HepG2 (cell line): ENCODE data around the gene CSNK2B. TPM values are rescaled to one million over a fixed set of nuclear protein-coding genes. Genes with fewer than 3 reads are reported as not detected.

ENCODE experiments used
- ATAC-seq: fragments of 200-7000 bp; cut with Tn5 transposase; 3 replicates; pipeline ENCODE4 v1.9.1; 2020; ENCODE audit warnings: mild to moderate bottlenecking, moderate library complexity
- BruUV-seq: library from RNA; stranded (reverse); fragments of 400-500 nt; replicated peaks from 2 replicates; lab custom pipeline; 2021; lab: Mats Ljungman, UMichigan
- CTCF ChIA-PET: fragments of 300-600 bp; formaldehyde crosslinking; extraction: SDS; loops from one replicate; lab custom pipeline; 2021; ENCODE audit warnings: low total read pairs, inconsistent platforms, low intra/inter-chr PET ratio; lab: Yijun Ruan, JAX
- POLR2A ChIA-PET: fragments of 350-600 bp; sonication (Branson Sonifier 250); formaldehyde crosslinking; loops from one replicate; lab custom pipeline; 2020; ENCODE audit warnings: antibody characterized with exemption, inconsistent platforms; lab: Yijun Ruan, JAX
- DNase-seq: peaks from one replicate; pipeline ENCODE4 v3.0.0-alpha.2; 2015; ENCODE audit warnings: low spot score
- FAIRE-seq: peaks from 3 replicates; lab custom pipeline; 2011; peaks lifted over from hg19 to GRCh38; lab: Jason Lieb, UNC
- H2AFZ ChIP-seq: one replicate; pipeline ENCODE4 v1.6.1; 2011; ENCODE audit warnings: low read length, inconsistent platforms
- H3K27ac ChIP-seq: fragments of 300-600 bp; 3 replicates; pipeline ENCODE4 v1.8.0; 2011; ENCODE audit warnings: mixed run types, mild to moderate bottlenecking, mixed read lengths, low read length, inconsistent platforms; ENCODE audit not compliant: insufficient read depth; ENCODE audit errors: extremely low read length
- H3K27me3 ChIP-seq, 2 experiments: fragments of 200-600 bp in 1 of 2; 2 replicates in 1 of 2; 3 replicates in 1 of 2; pipeline versions ENCODE4 v1.6.0 to v1.8.0; 2011; ENCODE audit warnings: low read length in 2 of 2, mild to moderate bottlenecking in 2 of 2, moderate library complexity in 2 of 2, inconsistent platforms in 1 of 2; ENCODE audit not compliant: insufficient read depth in 2 of 2, control insufficient read depth in 1 of 2
- H3K36me3 ChIP-seq, 2 experiments: fragments of 200-600 bp in 1 of 2; replicated peaks in 1 of 2; 2 replicates in 1 of 2; 3 replicates in 1 of 2; pipeline versions ENCODE4 v1.5.1 to v1.8.0; 2011; ENCODE audit warnings: low read length in 2 of 2, inconsistent platforms in 1 of 2; ENCODE audit not compliant: insufficient read depth in 2 of 2, control insufficient read depth in 1 of 2
- H3K4me1 ChIP-seq: 2 replicates; pipeline ENCODE4 v1.5.1; 2012; ENCODE audit warnings: low read length, inconsistent platforms; ENCODE audit not compliant: insufficient read depth
- H3K4me2 ChIP-seq: 2 replicates; pipeline ENCODE4 v1.6.0; 2011; ENCODE audit warnings: low read depth, low read length, inconsistent platforms
- H3K4me3 ChIP-seq, 3 experiments: fragments of 200-600 bp in 1 of 3; sonication (generic), shearing (Covaris generic) in 1 of 3; replicated peaks in 1 of 3; 2 replicates each; pipeline ENCODE4 v1.5.1; 2011 to 2016; ENCODE audit warnings: low read length in 3 of 3, inconsistent platforms in 2 of 3, low read depth in 2 of 3, mild to moderate bottlenecking in 2 of 3, control low read depth in 1 of 3, mixed read lengths in 1 of 3; ENCODE audit not compliant: insufficient read depth in 1 of 3
- H3K79me2 ChIP-seq: one replicate; pipeline ENCODE4 v1.6.1; 2011; ENCODE audit warnings: low read length, inconsistent platforms; ENCODE audit not compliant: insufficient read depth
- H3K9ac ChIP-seq: 2 replicates; pipeline ENCODE4 v1.6.0; 2011; ENCODE audit warnings: mild to moderate bottlenecking, low read depth, low read length, inconsistent platforms; ENCODE audit not compliant: insufficient read depth
- H3K9me3 ChIP-seq: 2 replicates; pipeline ENCODE4 v1.5.1; 2012; ENCODE audit warnings: mild to moderate bottlenecking, low read length
- H4K20me1 ChIP-seq: 2 replicates; pipeline ENCODE4 v1.6.0; 2011; ENCODE audit warnings: inconsistent platforms, mild to moderate bottlenecking, low read length, moderate library complexity; ENCODE audit not compliant: insufficient read depth
- ZFP41 ChIP-seq: sonication (generic); formaldehyde crosslinking; IDR thresholded peaks from 2 replicates; pipeline ENCODE4 v1.4.0; 2020; ENCODE audit warnings: mild to moderate bottlenecking, missing genetic modification reagents, borderline replicate concordance
- ZNF343 ChIP-seq: sonication (generic); formaldehyde crosslinking; IDR thresholded peaks from 2 replicates; pipeline ENCODE4 v1.4.0; 2020; ENCODE audit warnings: mild to moderate bottlenecking, missing genetic modification reagents
- ZNF589 ChIP-seq: sonication (generic); formaldehyde crosslinking; conservative IDR thresholded peaks from 2 replicates; pipeline ENCODE4 v1.8.0; 2022; ENCODE audit warnings: mild to moderate bottlenecking, moderate library complexity, missing genetic modification reagents
- ZNF639 ChIP-seq: conservative IDR thresholded peaks from 2 replicates; pipeline ENCODE4 v1.6.1; 2018; ENCODE audit warnings: missing genetic modification reagents
- ZNF644 ChIP-seq: IDR thresholded peaks from 2 replicates; pipeline ENCODE4 v1.6.1; 2016; ENCODE audit warnings: low read depth
- WGBS: methylation state at CpG from one replicate; pipeline ENCODE4 v1.1.6; 2017; ENCODE audit warnings: low lambda C conversion rate; 5-methylcytosine and 5-hydroxymethylcytosine counted together
- in situ Hi-C: cut with HindIII; loops from 2 replicates; pipeline ENCODE4 v1.10.0; 2017; ENCODE audit warnings: low pct_unique_long_range_greater_than_20kb; ENCODE audit not compliant: extremely low pct_ligation_motif_present
- intact Hi-C: fragments of 100-400 bp; cut with micrococcal nuclease; formaldehyde crosslinking; loops from one replicate; pipeline ENCODE4 v1.10.0; 2022; ENCODE audit not compliant: unreplicated experiment
- polyA plus RNA-seq, 8 experiments: library from polyadenylated mRNA; depleted of rRNA in 3 of 8; stranded (reverse) in 7 of 8; unstranded in 1 of 8; fragments of >200 nt; fragmentation: Illumina TruSeq in 4 of 8; extraction: Trizol in 4 of 8; gene quantifications; 2 replicates each; pipeline versions ENCODE4 v1.2.1 to v1.2.3, GENCODE V29; 2011 to 2016; ENCODE audit warnings: low read depth in 4 of 8, missing spikeins in 1 of 8, mixed read lengths in 1 of 8; ENCODE audit not compliant: insufficient read depth in 1 of 8
- total RNA-seq, 5 experiments: library from RNA; depleted of rRNA; stranded (reverse); fragments of >200 nt; fragmentation: Illumina TruSeq; extraction: Trizol; gene quantifications; 2 replicates each; pipeline ENCODE4 v1.2.3, GENCODE V29; 2016; ENCODE audit warnings: low read depth in 1 of 5
- TF ChIP-seq, protein P1 (sequence below): sonication (generic); formaldehyde crosslinking; IDR thresholded peaks from 2 replicates; pipeline ENCODE4 v1.4.0; 2020; ENCODE audit warnings: missing genetic modification reagents, borderline replicate concordance

Gene CSNK2B
- total and polyA plus RNA-seq, 2 of the 13 experiments (the other 11 are each of a cell fraction or from before 2014, with no cell fraction given) = 111 to 296 TPM

DNA sequence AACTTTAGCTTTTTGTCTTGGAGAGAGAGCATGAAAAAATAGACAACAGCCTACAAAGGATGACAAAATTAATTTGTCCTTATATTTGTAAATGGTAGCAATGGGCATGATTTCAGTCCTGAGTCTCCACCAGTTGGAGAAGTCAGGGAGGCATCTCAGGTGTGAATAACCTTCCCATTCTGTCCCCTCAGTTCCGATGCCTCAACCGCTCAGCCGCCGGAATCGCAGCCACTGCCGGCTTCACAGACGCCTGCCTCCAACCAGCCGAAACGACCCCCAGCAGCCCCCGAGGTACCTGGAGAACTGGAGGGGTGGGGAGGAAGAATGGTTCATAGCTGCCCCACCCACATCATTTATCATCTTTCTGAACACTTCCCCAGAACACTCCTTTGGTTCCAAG lies 41.8 kb upstream of the CSNK2B start:
- H2AFZ ChIP-seq = no peak overlapping the region
- DNase-seq = no peak
- 99% methylated on average over 10 of the region's 10 CpGs for WGBS
- no peak for TF ChIP-seq ZNF644 (CRISPR knock-in tag)
- TF ChIP-seq ZFP41 = no peak
- no peak for TF ChIP-seq ZNF639 (CRISPR knock-in tag)
- no peak for TF ChIP-seq ZNF589 (CRISPR knock-in tag)
- TF ChIP-seq, protein P1, sequence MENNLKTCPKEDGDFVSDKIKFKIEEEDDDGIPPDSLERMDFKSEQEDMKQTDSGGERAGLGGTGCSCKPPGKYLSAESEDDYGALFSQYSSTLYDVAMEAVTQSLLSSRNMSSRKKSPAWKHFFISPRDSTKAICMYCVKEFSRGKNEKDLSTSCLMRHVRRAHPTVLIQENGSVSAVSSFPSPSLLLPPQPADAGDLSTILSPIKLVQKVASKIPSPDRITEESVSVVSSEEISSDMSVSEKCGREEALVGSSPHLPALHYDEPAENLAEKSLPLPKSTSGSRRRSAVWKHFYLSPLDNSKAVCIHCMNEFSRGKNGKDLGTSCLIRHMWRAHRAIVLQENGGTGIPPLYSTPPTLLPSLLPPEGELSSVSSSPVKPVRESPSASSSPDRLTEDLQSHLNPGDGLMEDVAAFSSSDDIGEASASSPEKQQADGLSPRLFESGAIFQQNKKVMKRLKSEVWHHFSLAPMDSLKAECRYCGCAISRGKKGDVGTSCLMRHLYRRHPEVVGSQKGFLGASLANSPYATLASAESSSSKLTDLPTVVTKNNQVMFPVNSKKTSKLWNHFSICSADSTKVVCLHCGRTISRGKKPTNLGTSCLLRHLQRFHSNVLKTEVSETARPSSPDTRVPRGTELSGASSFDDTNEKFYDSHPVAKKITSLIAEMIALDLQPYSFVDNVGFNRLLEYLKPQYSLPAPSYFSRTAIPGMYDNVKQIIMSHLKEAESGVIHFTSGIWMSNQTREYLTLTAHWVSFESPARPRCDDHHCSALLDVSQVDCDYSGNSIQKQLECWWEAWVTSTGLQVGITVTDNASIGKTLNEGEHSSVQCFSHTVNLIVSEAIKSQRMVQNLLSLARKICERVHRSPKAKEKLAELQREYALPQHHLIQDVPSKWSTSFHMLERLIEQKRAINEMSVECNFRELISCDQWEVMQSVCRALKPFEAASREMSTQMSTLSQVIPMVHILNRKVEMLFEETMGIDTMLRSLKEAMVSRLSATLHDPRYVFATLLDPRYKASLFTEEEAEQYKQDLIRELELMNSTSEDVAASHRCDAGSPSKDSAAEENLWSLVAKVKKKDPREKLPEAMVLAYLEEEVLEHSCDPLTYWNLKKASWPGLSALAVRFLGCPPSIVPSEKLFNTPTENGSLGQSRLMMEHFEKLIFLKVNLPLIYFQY (CRISPR knock-in tag) = no peak
- TF ChIP-seq ZNF343 (CRISPR knock-in tag) = no peak
- TF ChIP-seq, all 625 proteins: peak for 0
- H3K27me3 ChIP-seq = no peaks in the 10 kb centered on the region; a peak in 1 of 5 replicates
- ATAC-seq (no peak), FAIRE-seq (no peak)
- H4K20me1 ChIP-seq = peaks cover 11% of the 10 kb centered on the region; the same call in 1 of the 2 replicates
- peaks cover 37% of the 10 kb centered on the region for H3K79me2 ChIP-seq
- H3K4me3 ChIP-seq = no peak overlapping the region
- ChIA-PET CTCF (no interaction called here), POLR2A (interaction anchor here (3.4 kb wide), 1 partner anchor 28 kb away, joined by 11 read pairs; the partner anchor contains the start of gene BAG6)
- no peak overlapping the region for H3K4me2 ChIP-seq
- no peaks in the 10 kb centered on the region for H3K9me3 ChIP-seq
- peaks cover 20% of the 10 kb centered on the region for H3K4me1 ChIP-seq
- no peak overlapping the region for H3K9ac ChIP-seq
- intact Hi-C loops = loop anchor here (5.0 kb wide), 1 partner anchor 43 kb away; the partner anchor contains the start of genes CSNK2B and LY6G5B
- peaks cover 50 to 66% of the 10 kb centered on the region in 2 experiments for H3K36me3 ChIP-seq
- in situ Hi-C loops = no loop called here
- BruUV-seq = no TSS peak
- no peak overlapping the region for H3K27ac ChIP-seq
